Measurements from ENCODE around the gene UAP1L1.

DNA sequence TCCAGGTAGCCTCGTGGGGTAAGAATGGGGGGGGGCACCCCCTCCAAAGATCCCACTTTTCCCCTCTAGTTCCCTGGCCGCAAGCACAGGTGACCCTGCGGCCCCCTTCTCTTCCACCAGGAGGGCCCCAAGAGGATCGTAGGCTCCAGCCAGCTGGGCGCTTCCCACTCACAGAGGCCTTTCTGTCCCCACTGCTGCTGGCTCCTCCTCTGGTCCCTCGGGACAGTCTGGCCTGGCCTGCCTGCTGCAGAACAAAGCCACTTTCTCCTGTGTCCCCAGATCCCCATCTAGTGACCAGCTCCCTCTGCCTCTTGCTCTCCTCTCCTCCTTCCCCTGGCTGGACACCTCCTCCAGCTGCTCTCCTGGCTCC, 6.4 kb upstream of the UAP1L1 start:
- TF ChIP-seq, protein P1, sequence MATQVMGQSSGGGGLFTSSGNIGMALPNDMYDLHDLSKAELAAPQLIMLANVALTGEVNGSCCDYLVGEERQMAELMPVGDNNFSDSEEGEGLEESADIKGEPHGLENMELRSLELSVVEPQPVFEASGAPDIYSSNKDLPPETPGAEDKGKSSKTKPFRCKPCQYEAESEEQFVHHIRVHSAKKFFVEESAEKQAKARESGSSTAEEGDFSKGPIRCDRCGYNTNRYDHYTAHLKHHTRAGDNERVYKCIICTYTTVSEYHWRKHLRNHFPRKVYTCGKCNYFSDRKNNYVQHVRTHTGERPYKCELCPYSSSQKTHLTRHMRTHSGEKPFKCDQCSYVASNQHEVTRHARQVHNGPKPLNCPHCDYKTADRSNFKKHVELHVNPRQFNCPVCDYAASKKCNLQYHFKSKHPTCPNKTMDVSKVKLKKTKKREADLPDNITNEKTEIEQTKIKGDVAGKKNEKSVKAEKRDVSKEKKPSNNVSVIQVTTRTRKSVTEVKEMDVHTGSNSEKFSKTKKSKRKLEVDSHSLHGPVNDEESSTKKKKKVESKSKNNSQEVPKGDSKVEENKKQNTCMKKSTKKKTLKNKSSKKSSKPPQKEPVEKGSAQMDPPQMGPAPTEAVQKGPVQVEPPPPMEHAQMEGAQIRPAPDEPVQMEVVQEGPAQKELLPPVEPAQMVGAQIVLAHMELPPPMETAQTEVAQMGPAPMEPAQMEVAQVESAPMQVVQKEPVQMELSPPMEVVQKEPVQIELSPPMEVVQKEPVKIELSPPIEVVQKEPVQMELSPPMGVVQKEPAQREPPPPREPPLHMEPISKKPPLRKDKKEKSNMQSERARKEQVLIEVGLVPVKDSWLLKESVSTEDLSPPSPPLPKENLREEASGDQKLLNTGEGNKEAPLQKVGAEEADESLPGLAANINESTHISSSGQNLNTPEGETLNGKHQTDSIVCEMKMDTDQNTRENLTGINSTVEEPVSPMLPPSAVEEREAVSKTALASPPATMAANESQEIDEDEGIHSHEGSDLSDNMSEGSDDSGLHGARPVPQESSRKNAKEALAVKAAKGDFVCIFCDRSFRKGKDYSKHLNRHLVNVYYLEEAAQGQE (IDR thresholded peaks at IDR 0.05; ENCODE audit: borderline replicate concordance): no peak
- TF ChIP-seq POLR2AphosphoS5 (IDR thresholded peaks at IDR 0.05): no peak

All from neural cell (in vitro differentiated cells).